ENCODE measurements around the gene USP40. TPM values are rescaled to one million over a fixed set of nuclear protein-coding genes. Genes with fewer than 3 reads are reported as not detected.

USP40 gene
- total RNA-seq (10 to 100 TPM; 24.4 to 44.6 (median 36.2) TPM), polyA plus RNA-seq (10 to 100 TPM; 18.0 to 29.4 TPM)
- long read RNA-seq, donor 1, partial matches to known transcripts, result 23 of 37 reads
- long read RNA-seq, donor 1, other reads (novel, unspliced or antisense), result 12 of 37 reads
- long read RNA-seq, donor 2, partial matches to known transcripts, result 15 of 16 reads
- long read RNA-seq, donor 2, other reads (novel, unspliced or antisense), result 0 of 16 reads
- long read RNA-seq, donor 3, partial matches to known transcripts, result 7 of 32 reads
- long read RNA-seq, donor 3, other reads (novel, unspliced or antisense), result 25 of 32 reads

DNA sequence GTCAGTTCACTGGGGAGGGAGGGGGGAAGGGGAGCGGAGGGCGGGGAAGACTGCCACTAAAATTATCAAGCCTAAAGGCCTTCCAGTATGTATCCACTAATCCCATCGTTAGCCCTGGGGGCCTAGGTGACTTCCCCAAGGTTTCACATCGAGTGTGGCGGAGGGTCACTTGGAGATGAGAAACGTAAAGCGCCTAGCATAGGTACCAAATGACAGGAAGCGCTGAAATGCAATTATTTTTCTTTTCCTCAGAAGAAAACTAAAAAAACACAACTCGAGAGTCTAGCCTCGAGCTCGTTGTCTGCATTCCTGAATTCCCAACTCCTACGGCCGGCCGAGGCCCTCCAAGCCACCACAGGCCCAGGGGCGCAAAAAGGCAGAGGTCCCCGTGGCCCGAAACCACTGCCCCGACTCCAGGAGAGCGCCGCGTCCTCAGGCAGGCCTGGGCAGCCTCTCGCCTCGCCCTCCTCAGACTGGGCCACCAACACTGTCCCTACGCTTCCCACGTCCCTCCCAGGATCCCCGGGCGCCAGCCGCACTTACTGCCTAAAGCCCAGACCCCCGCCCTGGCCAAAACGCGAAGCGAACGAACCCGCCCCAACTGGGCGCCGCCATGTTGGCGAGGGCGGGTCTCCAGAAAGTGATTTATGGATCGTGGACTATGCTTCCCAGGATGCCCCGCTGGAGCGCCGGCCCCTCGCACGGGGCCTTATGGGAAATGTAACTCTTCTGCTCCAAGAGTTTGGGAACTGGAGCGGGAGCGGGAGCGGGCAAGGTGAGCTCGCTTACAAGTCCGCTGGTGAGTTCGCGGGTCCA, at the start of gene USP40:
Gene USP40, minus strand, starts transcription at position 642 of the 816 bp plus-strand sequence. CDS start 1,228 bp downstream, outside the sequence.
- Histone ChIP-seq H3K9me3 (no peaks in the 10 kb centered on the region), H3K27me3 (no peaks in the 10 kb centered on the region), H3K36me3 (no peaks in the 10 kb centered on the region), H3K4me1 (ENCODE audit: insufficient read depth) (no peaks in the 10 kb centered on the region), H3K4me3 (peak within 1 kb of the TSS; percentile 83), H3K27ac (peak within 1 kb of the TSS; percentile 54 to 77)
- intact Hi-C loops (cut with DNase I), result no loop called here
- TF ChIP-seq POLR2A (IDR thresholded peaks at IDR 0.05) (peak; percentile 76), EP300 (IDR thresholded peaks at IDR 0.05) (no peak)
- peak; percentile 86 to 92 (median 88) for DNase-seq
- 0 to 1% (median 0%) methylated on average over 38 to 51 of the region's 51 CpGs for WGBS, 3 donors

GRCh38 chr2:233611284-233611683, 44.7 kb upstream of the USP40 start:
- no peak overlapping the region for H3K27ac ChIP-seq
- WGBS, 3 donors, result 71 to 82% (median 74%) methylated on average over 4 of the region's 4 CpGs
- H3K4me3 ChIP-seq, result no peak overlapping the region
- intact Hi-C loops (cut with DNase I), result no loop called here
- H3K36me3 ChIP-seq, result no peaks in the 10 kb centered on the region
- no peaks in the 10 kb centered on the region for H3K9me3 ChIP-seq
- H3K27me3 ChIP-seq, result no peaks in the 10 kb centered on the region
- no peak for DNase-seq
- H3K4me1 ChIP-seq (ENCODE audit: insufficient read depth), result no peaks in the 10 kb centered on the region
- no peak for TF ChIP-seq EP300 (IDR thresholded peaks at IDR 0.05)
- TF ChIP-seq, protein P1, sequence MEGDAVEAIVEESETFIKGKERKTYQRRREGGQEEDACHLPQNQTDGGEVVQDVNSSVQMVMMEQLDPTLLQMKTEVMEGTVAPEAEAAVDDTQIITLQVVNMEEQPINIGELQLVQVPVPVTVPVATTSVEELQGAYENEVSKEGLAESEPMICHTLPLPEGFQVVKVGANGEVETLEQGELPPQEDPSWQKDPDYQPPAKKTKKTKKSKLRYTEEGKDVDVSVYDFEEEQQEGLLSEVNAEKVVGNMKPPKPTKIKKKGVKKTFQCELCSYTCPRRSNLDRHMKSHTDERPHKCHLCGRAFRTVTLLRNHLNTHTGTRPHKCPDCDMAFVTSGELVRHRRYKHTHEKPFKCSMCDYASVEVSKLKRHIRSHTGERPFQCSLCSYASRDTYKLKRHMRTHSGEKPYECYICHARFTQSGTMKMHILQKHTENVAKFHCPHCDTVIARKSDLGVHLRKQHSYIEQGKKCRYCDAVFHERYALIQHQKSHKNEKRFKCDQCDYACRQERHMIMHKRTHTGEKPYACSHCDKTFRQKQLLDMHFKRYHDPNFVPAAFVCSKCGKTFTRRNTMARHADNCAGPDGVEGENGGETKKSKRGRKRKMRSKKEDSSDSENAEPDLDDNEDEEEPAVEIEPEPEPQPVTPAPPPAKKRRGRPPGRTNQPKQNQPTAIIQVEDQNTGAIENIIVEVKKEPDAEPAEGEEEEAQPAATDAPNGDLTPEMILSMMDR (IDR thresholded peaks at IDR 0.05), result no peak
- TF ChIP-seq POLR2A (IDR thresholded peaks at IDR 0.05), result no peak

- Histone ChIP-seq H3K36me3 (no peaks in the 10 kb centered on the region), H3K4me1 (ENCODE audit: insufficient read depth) (no peaks in the 10 kb centered on the region), H3K9me3 (no peaks in the 10 kb centered on the region), H3K4me3 (no peak overlapping the region), H3K27me3 (no peaks in the 10 kb centered on the region), H3K27ac (no peak overlapping the region)
- WGBS, 3 donors, result 77 to 82% (median 81%) methylated on average over 1 of the region's 1 CpG
- intact Hi-C loops (cut with DNase I), result no loop called here
- no peak for DNase-seq
- TF ChIP-seq EP300 (IDR thresholded peaks at IDR 0.05), result no peak
- TF ChIP-seq POLR2A (IDR thresholded peaks at IDR 0.05), result no peak
Measured at GRCh38 chr2:233605680-233606079, 39.1 kb upstream of the USP40 start.

GRCh38 chr2:233604826-233605225, 38.2 kb upstream of the USP40 start:
- no peak for DNase-seq
- H3K27ac ChIP-seq, result no peak overlapping the region
- intact Hi-C loops (cut with DNase I), result no loop called here
- TF ChIP-seq EP300 (IDR thresholded peaks at IDR 0.05), result no peak
- TF ChIP-seq POLR2A (IDR thresholded peaks at IDR 0.05), result no peak
- TF ChIP-seq, protein P1 (IDR thresholded peaks at IDR 0.05), result no peak
- 79 to 80% (median 80%) methylated on average over 3 of the region's 3 CpGs for WGBS, 3 donors
- no peaks in the 10 kb centered on the region for H3K36me3 ChIP-seq
- no peaks in the 10 kb centered on the region for H3K27me3 ChIP-seq
- H3K4me1 ChIP-seq (ENCODE audit: insufficient read depth), result no peaks in the 10 kb centered on the region
- no peaks in the 10 kb centered on the region for H3K9me3 ChIP-seq
- H3K4me3 ChIP-seq, result no peak overlapping the region

GRCh38 chr2:233603520-233603919, 36.9 kb upstream of the USP40 start:
- WGBS, 3 donors, result 76 to 85% (median 77%) methylated on average over 4 of the region's 4 CpGs
- intact Hi-C loops (cut with DNase I), result no loop called here
- Histone ChIP-seq H3K27me3 (no peaks in the 10 kb centered on the region), H3K27ac (no peak overlapping the region), H3K36me3 (no peaks in the 10 kb centered on the region), H3K4me3 (no peak overlapping the region), H3K9me3 (no peaks in the 10 kb centered on the region), H3K4me1 (ENCODE audit: insufficient read depth) (no peaks in the 10 kb centered on the region)
- TF ChIP-seq, protein P1 (IDR thresholded peaks at IDR 0.05), result no peak
- TF ChIP-seq EP300 (IDR thresholded peaks at IDR 0.05), result no peak
- TF ChIP-seq POLR2A (IDR thresholded peaks at IDR 0.05), result no peak
- no peak for DNase-seq

Data from ovary (tissue), 10 donors.